GM12892 (cell line): ENCODE results near the gene FARP1.
"Not testable (repeated sequence)": the region's sequence is repeated elsewhere in the genome, so short reads cannot be mapped to it uniquely, and the experiment has no call there.

Source experiments
- DNase-seq: peaks from one replicate; pipeline ENCODE4 v3.0.0; 2011; ENCODE audit not compliant: insufficient read length
- FAIRE-seq: peaks from 2 replicates; lab custom pipeline; 2011; peaks lifted over from hg19 to GRCh38; lab: Jason Lieb, UNC
- POLR2A ChIP-seq: IDR thresholded peaks from 2 replicates; pipeline ENCODE4 v1.6.1; 2011; ENCODE audit warnings: low read depth, low read length, control low read depth
- POLR2AphosphoS5 ChIP-seq: IDR thresholded peaks from 2 replicates; pipeline ENCODE4 v1.6.1; 2011; ENCODE audit warnings: low read depth, low read length, control low read depth
- TAF1 ChIP-seq: IDR thresholded peaks from 2 replicates; pipeline ENCODE4 v1.6.1; 2011; ENCODE audit warnings: low read depth, mild to moderate bottlenecking, control low read depth, low read length, borderline replicate concordance

Gene FARP1

DNA sequence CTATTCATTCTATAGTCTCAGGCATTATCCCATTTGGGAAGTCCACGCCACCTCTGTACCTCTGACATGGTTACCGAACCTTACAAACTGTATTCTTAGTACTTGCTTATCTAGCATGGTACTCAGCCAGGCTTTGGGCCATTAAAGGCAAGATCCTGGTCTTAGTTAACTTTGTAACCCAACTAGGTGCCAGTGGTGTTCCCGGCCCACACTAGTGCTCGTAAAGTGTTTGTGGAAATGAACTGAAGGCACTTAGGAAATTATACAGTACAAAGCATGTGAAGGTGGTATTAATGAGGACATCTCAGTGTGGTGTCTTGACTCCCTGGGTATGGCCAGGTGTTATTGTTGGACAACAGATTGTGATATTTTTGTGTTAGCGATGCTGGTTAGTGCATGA lies 122.0 kb downstream of the FARP1 start:
- TF ChIP-seq POLR2A (no peak), POLR2AphosphoS5 (no peak), TAF1 (no peak)
- no peak for FAIRE-seq

GRCh38 chr13:98265692-98266551 lies 123.0 kb downstream of the FARP1 start:
- no peak for FAIRE-seq
- no peak for TF ChIP-seq POLR2AphosphoS5
- TF ChIP-seq POLR2A = no peak
- no peak for TF ChIP-seq TAF1
- no peak for DNase-seq

More for the DNA sequence above, 122.0 kb downstream of the FARP1 start:
- DNase-seq = no peak

GRCh38 chr13:98267080-98267912 lies 124.4 kb downstream of the FARP1 start:
- DNase-seq = no peak
- FAIRE-seq = no peak
- TF ChIP-seq POLR2AphosphoS5 (no peak), TAF1 (no peak)

DNA sequence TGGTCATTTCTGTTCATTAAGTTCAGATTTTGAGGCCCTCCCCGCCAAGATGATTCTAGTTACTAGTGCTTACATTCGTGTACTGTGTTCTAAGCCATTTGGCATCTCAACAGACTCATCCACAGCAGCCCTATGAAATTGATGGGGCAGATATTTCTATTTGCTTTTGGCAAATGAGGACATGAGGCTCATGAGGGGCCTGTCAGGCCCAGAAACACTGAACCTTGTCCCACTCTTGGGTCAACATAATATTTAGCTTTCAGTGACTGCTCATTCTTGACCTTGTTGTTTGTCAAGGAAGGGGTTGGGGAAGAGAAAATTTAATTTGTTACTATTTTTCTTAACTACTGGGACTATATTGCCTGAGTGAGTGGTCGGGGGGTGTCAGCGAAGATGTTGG lies 126.5 kb downstream of the FARP1 start:
- FAIRE-seq (no peak), DNase-seq (no peak)
- TF ChIP-seq POLR2A (no peak), POLR2AphosphoS5 (no peak), TAF1 (no peak)

- FAIRE-seq = no peak
- TF ChIP-seq TAF1 (no peak), POLR2AphosphoS5 (no peak), POLR2A (no peak)
- DNase-seq = no peak
Observed at GRCh38 chr13:98270819-98271218, 127.9 kb downstream of the FARP1 start.

DNA sequence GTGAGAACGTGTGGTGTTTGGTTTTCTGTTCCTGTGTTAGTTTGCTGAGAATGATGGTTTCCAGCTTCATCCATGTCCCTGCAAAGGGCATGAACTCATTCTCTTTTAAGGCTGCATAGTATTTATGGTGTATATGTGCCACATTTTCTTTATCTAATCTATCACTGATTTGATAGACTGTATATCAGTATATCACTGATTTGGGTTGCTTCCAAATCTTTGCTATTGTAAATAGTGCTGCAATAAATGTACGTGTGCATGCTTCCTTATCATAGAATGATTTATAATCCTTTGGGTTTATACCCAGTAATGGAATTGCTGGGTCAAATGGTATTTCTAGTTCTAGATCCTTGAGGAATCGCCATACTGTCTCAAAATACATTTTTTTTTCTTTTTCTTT lies 128.8 kb downstream of the FARP1 start:
- FAIRE-seq = not testable (repeated sequence)

GRCh38 chr13:98272549-98272948 lies 129.7 kb downstream of the FARP1 start:
- FAIRE-seq = no peak

More for the DNA sequence above, 128.8 kb downstream of the FARP1 start:
- not testable (repeated sequence) for DNase-seq

GRCh38 chr13:98273067-98273823 lies 130.4 kb downstream of the FARP1 start:
- no peak for DNase-seq
- TF ChIP-seq TAF1 (no peak), POLR2A (no peak), POLR2AphosphoS5 (no peak)
- FAIRE-seq = no peak

More at GRCh38 chr13:98272549-98272948, 129.7 kb downstream of the FARP1 start:
- no peak for TF ChIP-seq TAF1
- no peak for TF ChIP-seq POLR2A
- TF ChIP-seq POLR2AphosphoS5 = no peak
- DNase-seq = no peak

DNA sequence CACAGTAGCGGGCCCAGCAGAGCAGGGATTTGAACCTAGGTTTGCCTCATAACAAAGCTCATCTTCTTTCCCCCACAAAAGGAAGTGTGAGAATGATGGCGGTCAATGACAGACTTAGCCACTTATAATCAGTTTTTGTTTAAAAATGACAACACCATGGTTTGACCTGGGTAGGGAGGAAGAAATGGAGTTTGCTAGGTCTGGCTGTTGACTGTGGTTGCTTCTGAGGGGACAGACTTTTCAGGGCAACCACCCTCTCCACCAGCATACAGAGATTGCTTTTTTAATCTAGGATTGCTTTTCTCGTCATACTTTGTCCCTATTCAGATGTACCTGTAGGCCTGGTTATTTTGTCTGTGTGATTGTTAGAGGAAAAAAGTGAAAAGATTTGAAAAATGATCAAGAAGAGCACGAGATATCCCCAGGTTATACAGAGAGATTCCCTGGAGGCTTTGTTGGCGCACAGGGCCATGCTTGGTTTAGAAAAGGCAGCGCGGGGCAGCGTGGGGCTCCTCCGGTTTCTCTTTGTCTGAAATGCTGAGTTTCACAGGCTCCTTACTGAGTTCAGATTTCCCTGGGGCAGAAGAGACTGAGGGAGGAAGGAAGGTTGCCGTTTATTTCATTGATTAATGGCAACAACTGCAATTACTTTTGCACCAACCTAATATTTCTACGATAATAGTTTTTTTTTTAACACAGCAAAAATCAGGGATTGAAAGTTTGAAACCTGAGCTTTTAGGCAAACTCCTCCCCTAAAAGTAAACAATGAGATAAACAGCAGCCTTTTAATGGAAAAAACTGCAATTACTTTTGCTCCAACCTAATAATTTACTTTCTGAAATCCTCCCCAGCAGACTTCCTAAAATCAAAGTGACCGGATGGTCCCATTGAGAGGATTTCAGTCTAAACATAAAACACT lies 131.2 kb downstream of the FARP1 start:
- FAIRE-seq = no peak
- no peak for DNase-seq
- TF ChIP-seq TAF1 (no peak), POLR2AphosphoS5 (no peak), POLR2A (no peak)

GRCh38 chr13:98274921-98275487 lies 132.1 kb downstream of the FARP1 start:
- DNase-seq = no peak
- no peak for TF ChIP-seq POLR2AphosphoS5
- no peak for TF ChIP-seq POLR2A
- no peak for TF ChIP-seq TAF1
- no peak for FAIRE-seq

GRCh38 chr13:98275681-98276171 lies 132.8 kb downstream of the FARP1 start:
- no peak for FAIRE-seq
- no peak for DNase-seq
- TF ChIP-seq POLR2A = no peak
- TF ChIP-seq POLR2AphosphoS5 = no peak
- no peak for TF ChIP-seq TAF1
